Activated naive CD4-positive, alpha-beta T cell treated with anti-CD3 and anti-CD28 coated beads, Interleukin-2, amount 10 ng/mL, durations not matched to agents 7 days and 5 days (primary cell): Measurements from ENCODE around the gene FAM227B.
"Not testable (repeated sequence)": the region's sequence is repeated elsewhere in the genome, so short reads cannot be mapped to it uniquely, and the experiment has no call there.

Experiments used
- CTCF ChIA-PET: fragments of 350-600 bp; sonication (Branson Sonifier 250); formaldehyde crosslinking; loops from one replicate; lab custom pipeline; 2021; ENCODE audit warnings: antibody characterized with exemption; lab: Charles Lee
- DNase-seq: peaks from one replicate; pipeline ENCODE4 v3.0.0-alpha.2; 2020
- H3K27ac Mint-ChIP-seq: one replicate; pipeline ENCODE4 v1.8.0; 2021; ENCODE audit warnings: mild to moderate bottlenecking, moderate library complexity, mixed read lengths
- H3K27me3 Mint-ChIP-seq: one replicate; pipeline ENCODE4 v1.8.0; 2021; ENCODE audit warnings: mild to moderate bottlenecking, mixed read lengths
- H3K36me3 Mint-ChIP-seq: one replicate; pipeline ENCODE4 v1.8.0; 2021; ENCODE audit warnings: mixed read lengths
- H3K4me1 Mint-ChIP-seq: one replicate; pipeline ENCODE4 v1.8.0; 2021; ENCODE audit warnings: mixed read lengths
- H3K4me3 Mint-ChIP-seq: one replicate; pipeline ENCODE4 v1.8.0; 2021; ENCODE audit warnings: mild to moderate bottlenecking, moderate library complexity, mixed read lengths
- H3K9me3 Mint-ChIP-seq: one replicate; pipeline ENCODE4 v1.8.0; 2021; ENCODE audit warnings: mixed read lengths

FAM227B gene

GRCh38 chr15:49382394-49382793 is 238.2 kb downstream of the FAM227B start:
- H3K4me1 Mint-ChIP-seq: no peaks in the 10 kb centered on the region
- no peaks in the 10 kb centered on the region for H3K27me3 Mint-ChIP-seq
- DNase-seq: no peak
- no peaks in the 10 kb centered on the region for H3K36me3 Mint-ChIP-seq
- H3K4me3 Mint-ChIP-seq: no peak overlapping the region
- H3K9me3 Mint-ChIP-seq: no peaks in the 10 kb centered on the region
- H3K27ac Mint-ChIP-seq: no peak overlapping the region
- CTCF ChIA-PET: interaction anchor here (0.7 kb wide), 1 partner anchor 40 kb away, joined by 3 read pairs; no protein-coding TSS in a partner anchor

DNA sequence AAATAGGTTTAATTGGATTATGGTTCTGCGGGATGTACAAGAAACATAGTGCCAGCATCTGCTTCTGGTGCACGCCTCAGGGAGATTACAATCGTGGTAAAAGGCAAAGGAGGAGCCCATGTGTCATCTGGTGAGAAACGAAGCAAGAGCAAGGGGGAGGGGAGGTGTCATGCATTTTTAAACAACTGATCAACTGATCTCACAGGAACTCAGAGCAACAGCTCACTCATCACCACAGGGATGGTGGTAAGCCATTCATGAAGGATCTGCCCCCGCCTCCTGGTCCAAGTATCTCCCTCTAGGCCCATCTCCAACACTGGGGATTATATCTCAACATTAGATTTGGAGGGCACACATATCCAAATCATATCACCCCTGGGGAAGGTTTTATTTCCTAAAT is 239.7 kb downstream of the FAM227B start:
- no peak overlapping the region for H3K4me3 Mint-ChIP-seq
- H3K27ac Mint-ChIP-seq: no peak overlapping the region
- CTCF ChIA-PET: no interaction called here
- no peaks in the 10 kb centered on the region for H3K9me3 Mint-ChIP-seq
- H3K4me1 Mint-ChIP-seq: no peaks in the 10 kb centered on the region
- no peaks in the 10 kb centered on the region for H3K36me3 Mint-ChIP-seq
- H3K27me3 Mint-ChIP-seq: no peaks in the 10 kb centered on the region
- DNase-seq: no peak

GRCh38 chr15:49379996-49380395 is 240.6 kb downstream of the FAM227B start:
- no peaks in the 10 kb centered on the region for H3K36me3 Mint-ChIP-seq
- CTCF ChIA-PET: no interaction called here
- H3K4me3 Mint-ChIP-seq: no peak overlapping the region
- no peak for DNase-seq
- no peaks in the 10 kb centered on the region for H3K9me3 Mint-ChIP-seq
- no peaks in the 10 kb centered on the region for H3K4me1 Mint-ChIP-seq
- H3K27me3 Mint-ChIP-seq: no peaks in the 10 kb centered on the region
- H3K27ac Mint-ChIP-seq: no peak overlapping the region

GRCh38 chr15:49372366-49372765 is 248.3 kb downstream of the FAM227B start:
- no peak for DNase-seq
- CTCF ChIA-PET: no interaction called here
- Mint-ChIP-seq H3K27me3 (no peaks in the 10 kb centered on the region), H3K4me1 (no peaks in the 10 kb centered on the region), H3K4me3 (no peak overlapping the region), H3K9me3 (no peaks in the 10 kb centered on the region), H3K36me3 (no peaks in the 10 kb centered on the region), H3K27ac (no peak overlapping the region)

DNA sequence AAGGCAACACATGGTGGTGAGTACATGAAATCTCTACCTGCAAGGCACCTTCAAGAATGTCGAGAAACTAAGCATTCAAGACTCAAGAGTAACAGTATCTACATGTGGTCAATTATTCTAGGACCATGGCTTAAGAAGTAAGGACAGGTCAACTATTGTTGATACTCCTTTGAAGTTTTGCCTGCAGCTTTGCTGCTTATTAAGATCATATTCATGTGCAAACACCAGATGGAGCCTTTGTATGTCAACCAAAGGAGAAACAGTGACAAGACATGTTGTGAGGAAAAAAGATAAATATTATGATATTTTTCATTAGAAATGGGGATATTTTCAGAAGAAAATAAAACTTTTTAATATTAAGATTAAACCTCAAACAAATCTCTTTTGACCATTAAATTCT is 249.8 kb downstream of the FAM227B start:
- DNase-seq: no peak
- Mint-ChIP-seq H3K4me1 (no peaks in the 10 kb centered on the region), H3K27ac (no peak overlapping the region), H3K9me3 (no peaks in the 10 kb centered on the region), H3K27me3 (no peaks in the 10 kb centered on the region), H3K4me3 (no peak overlapping the region), H3K36me3 (no peaks in the 10 kb centered on the region)
- CTCF ChIA-PET: no interaction called here

DNA sequence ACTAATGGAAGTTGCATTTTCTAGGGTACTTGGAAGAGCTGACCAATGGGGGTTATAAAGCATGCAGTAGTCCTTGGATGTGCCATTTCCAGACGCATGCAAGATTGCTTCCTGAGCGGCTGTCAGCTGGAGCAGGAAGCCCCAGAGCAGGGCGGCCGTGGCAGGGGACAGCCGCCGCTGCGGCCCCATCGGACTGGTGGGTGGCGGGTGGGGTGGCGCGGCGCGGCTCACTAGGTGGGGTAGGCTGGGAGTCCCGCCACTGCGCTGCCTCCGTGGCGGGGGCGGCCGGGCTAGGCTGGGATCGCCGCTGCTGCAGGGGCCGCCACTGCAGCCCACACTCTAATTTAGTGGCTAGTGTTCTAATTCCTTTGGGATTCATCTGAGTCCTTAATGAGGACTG is 254.1 kb downstream of the FAM227B start:
- Mint-ChIP-seq H3K27ac (no peak overlapping the region), H3K4me3 (no peak overlapping the region), H3K36me3 (no peaks in the 10 kb centered on the region), H3K9me3 (no peaks in the 10 kb centered on the region), H3K4me1 (no peaks in the 10 kb centered on the region), H3K27me3 (no peaks in the 10 kb centered on the region)
- CTCF ChIA-PET: no interaction called here
- DNase-seq: no peak

GRCh38 chr15:49361370-49361769 is 259.2 kb downstream of the FAM227B start:
- H3K9me3 Mint-ChIP-seq: no peaks in the 10 kb centered on the region
- H3K4me1 Mint-ChIP-seq: no peaks in the 10 kb centered on the region
- H3K4me3 Mint-ChIP-seq: no peak overlapping the region
- CTCF ChIA-PET: no interaction called here
- no peak for DNase-seq
- H3K27ac Mint-ChIP-seq: no peak overlapping the region
- no peaks in the 10 kb centered on the region for H3K27me3 Mint-ChIP-seq
- no peaks in the 10 kb centered on the region for H3K36me3 Mint-ChIP-seq

GRCh38 chr15:49354439-49354838 is 266.2 kb downstream of the FAM227B start:
- H3K4me3 Mint-ChIP-seq, H3K27ac Mint-ChIP-seq, H3K36me3 Mint-ChIP-seq, H3K4me1 Mint-ChIP-seq, H3K27me3 Mint-ChIP-seq, DNase-seq, H3K9me3 Mint-ChIP-seq, CTCF ChIA-PET: not testable (repeated sequence)

- no peaks in the 10 kb centered on the region for H3K27me3 Mint-ChIP-seq
- no peak overlapping the region for H3K27ac Mint-ChIP-seq
- H3K4me1 Mint-ChIP-seq: no peaks in the 10 kb centered on the region
- no peak overlapping the region for H3K4me3 Mint-ChIP-seq
- peaks cover 16% of the 10 kb centered on the region for H3K36me3 Mint-ChIP-seq
- H3K9me3 Mint-ChIP-seq: peaks cover 5% of the 10 kb centered on the region
- CTCF ChIA-PET: interaction anchor here (0.6 kb wide), 1 partner anchor 75 kb away, joined by 3 read pairs; no protein-coding TSS in a partner anchor
- DNase-seq: no peak
Observed at GRCh38 chr15:49343546-49343945, 277.1 kb downstream of the FAM227B start.

GRCh38 chr15:49339656-49340055 is 281.0 kb downstream of the FAM227B start:
- Mint-ChIP-seq H3K36me3 (peaks cover 12% of the 10 kb centered on the region), H3K9me3 (peaks cover 5% of the 10 kb centered on the region), H3K4me1 (no peaks in the 10 kb centered on the region), H3K27ac (no peak overlapping the region), H3K27me3 (no peaks in the 10 kb centered on the region), H3K4me3 (no peak overlapping the region)
- CTCF ChIA-PET: no interaction called here
- no peak for DNase-seq

- H3K27ac Mint-ChIP-seq: no peak overlapping the region
- H3K4me1 Mint-ChIP-seq: no peaks in the 10 kb centered on the region
- no peak overlapping the region for H3K4me3 Mint-ChIP-seq
- H3K9me3 Mint-ChIP-seq: no peaks in the 10 kb centered on the region
- H3K36me3 Mint-ChIP-seq: peaks cover 13% of the 10 kb centered on the region
- CTCF ChIA-PET: no interaction called here
- H3K27me3 Mint-ChIP-seq: no peaks in the 10 kb centered on the region
- DNase-seq: no peak
Observed at GRCh38 chr15:49331951-49332350, 288.7 kb downstream of the FAM227B start.

DNA sequence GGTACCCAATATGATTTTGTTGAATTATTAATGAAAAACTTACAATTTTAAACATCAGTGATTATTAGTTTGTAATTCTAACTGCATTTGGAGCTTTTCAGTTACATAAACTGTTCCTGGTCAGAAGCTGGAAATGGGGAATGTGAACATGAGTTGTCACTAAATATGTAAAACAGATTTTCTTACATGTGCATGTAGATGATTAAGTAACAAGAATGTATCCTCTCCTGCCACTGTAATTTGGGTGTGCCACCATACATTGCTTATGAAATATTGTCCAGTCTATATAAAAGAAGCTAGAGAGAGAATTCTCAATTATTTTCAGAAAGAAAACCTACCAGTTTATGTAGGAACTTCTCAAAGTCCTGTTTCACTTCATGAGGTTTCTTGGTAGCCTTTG is 289.2 kb downstream of the FAM227B start:
- CTCF ChIA-PET: no interaction called here
- peaks cover 13% of the 10 kb centered on the region for H3K36me3 Mint-ChIP-seq
- no peak overlapping the region for H3K4me3 Mint-ChIP-seq
- no peaks in the 10 kb centered on the region for H3K27me3 Mint-ChIP-seq
- DNase-seq: no peak
- H3K27ac Mint-ChIP-seq: no peak overlapping the region
- no peaks in the 10 kb centered on the region for H3K4me1 Mint-ChIP-seq
- H3K9me3 Mint-ChIP-seq: no peaks in the 10 kb centered on the region

- peaks cover 13% of the 10 kb centered on the region for H3K36me3 Mint-ChIP-seq
- no peaks in the 10 kb centered on the region for H3K9me3 Mint-ChIP-seq
- no peaks in the 10 kb centered on the region for H3K27me3 Mint-ChIP-seq
- H3K27ac Mint-ChIP-seq: no peak overlapping the region
- no peak for DNase-seq
- CTCF ChIA-PET: interaction anchor here (0.7 kb wide), 1 partner anchor 10 kb away, joined by 3 read pairs; no protein-coding TSS in a partner anchor
- no peaks in the 10 kb centered on the region for H3K4me1 Mint-ChIP-seq
- H3K4me3 Mint-ChIP-seq: no peak overlapping the region
Observed at GRCh38 chr15:49330166-49330565, 290.5 kb downstream of the FAM227B start.

DNA sequence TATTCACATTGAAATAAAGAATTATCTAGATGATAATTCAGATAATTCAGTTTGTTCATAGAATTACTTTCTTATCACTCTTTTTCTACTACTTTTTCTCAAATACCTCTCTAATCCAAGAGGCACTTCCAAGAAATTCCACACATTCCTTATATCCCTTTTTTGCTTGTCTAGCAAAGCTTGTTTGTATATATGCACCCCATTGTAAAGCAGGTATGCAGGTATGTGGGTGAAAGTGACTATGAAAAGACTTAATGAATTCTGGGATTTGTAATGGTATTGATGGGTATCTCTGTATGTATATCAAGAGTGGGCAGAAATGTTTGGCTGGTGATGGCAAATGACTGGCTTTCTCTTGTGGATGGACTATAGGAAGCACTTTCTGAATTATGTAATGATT is 291.7 kb downstream of the FAM227B start:
- H3K4me3 Mint-ChIP-seq: no peak overlapping the region
- CTCF ChIA-PET: no interaction called here

DNA sequence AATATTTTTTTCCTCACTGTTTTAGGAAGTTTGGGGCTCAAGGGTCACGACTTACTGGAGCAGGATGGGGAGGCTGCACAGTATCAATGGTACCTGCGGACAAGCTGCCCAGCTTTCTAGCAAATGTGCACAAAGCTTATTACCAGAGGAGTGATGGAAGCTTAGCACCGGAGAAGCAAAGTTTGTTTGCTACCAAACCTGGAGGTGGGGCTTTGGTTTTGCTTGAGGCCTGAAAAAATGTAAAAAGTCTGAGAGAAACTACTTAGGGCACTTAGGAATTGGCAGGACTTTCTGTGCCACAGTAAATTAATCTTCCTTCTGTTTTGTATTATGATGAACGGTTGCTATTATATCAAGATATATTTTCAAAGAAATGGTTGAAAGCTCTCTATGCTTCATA is 292.7 kb downstream of the FAM227B start:
- Mint-ChIP-seq H3K36me3 (peaks cover 13% of the 10 kb centered on the region), H3K4me3 (no peak overlapping the region), H3K27me3 (no peaks in the 10 kb centered on the region), H3K4me1 (no peaks in the 10 kb centered on the region), H3K9me3 (no peaks in the 10 kb centered on the region), H3K27ac (no peak overlapping the region)
- CTCF ChIA-PET: no interaction called here
- no peak for DNase-seq

More for the DNA sequence above, 291.7 kb downstream of the FAM227B start:
- H3K27me3 Mint-ChIP-seq: no peaks in the 10 kb centered on the region
- DNase-seq: no peak
- no peaks in the 10 kb centered on the region for H3K4me1 Mint-ChIP-seq
- H3K9me3 Mint-ChIP-seq: no peaks in the 10 kb centered on the region
- peaks cover 13% of the 10 kb centered on the region for H3K36me3 Mint-ChIP-seq
- no peak overlapping the region for H3K27ac Mint-ChIP-seq

DNA sequence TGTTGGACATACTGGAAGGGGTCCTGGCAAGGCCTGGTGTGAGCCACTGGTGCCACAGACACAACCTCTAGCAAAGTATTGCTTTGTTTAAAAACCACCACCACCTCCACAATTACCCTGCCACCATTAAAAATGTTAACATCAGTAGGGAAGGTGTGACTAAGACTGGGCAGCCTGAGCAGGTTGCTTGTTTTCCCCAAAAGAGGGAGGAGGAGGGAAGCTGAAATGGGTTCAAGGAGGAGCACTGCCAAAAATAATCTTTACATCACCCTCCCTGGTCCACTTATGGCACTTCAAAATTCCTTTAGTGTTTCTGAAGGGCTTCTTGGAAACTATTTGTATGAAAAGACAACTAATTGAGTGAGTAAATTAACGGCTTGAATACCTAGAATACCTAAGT is 297.4 kb downstream of the FAM227B start:
- Mint-ChIP-seq H3K27ac (no peak overlapping the region), H3K36me3 (peaks cover 25% of the 10 kb centered on the region), H3K4me3 (no peak overlapping the region), H3K27me3 (no peaks in the 10 kb centered on the region), H3K4me1 (peaks cover 5% of the 10 kb centered on the region), H3K9me3 (no peaks in the 10 kb centered on the region)
- DNase-seq: no peak
- CTCF ChIA-PET: no interaction called here
